GM21737 (cell line): Measurements from ENCODE around the gene UTP4.
A peak's percentile ranks its signal among the peaks of the same experiment; 100 is the strongest.

Experiments
- ATAC-seq: cut with Tn5 transposase; IDR thresholded peaks from one replicate; pipeline ENCODE4 v1.9.1; 2021; ENCODE audit warnings: mild to moderate bottlenecking, moderate library complexity; ENCODE audit not compliant: unreplicated experiment

UTP4 gene

GRCh38 chr16:69169607-69170352 lies 37.3 kb downstream of the UTP4 start:
- ATAC-seq = no peak

DNA sequence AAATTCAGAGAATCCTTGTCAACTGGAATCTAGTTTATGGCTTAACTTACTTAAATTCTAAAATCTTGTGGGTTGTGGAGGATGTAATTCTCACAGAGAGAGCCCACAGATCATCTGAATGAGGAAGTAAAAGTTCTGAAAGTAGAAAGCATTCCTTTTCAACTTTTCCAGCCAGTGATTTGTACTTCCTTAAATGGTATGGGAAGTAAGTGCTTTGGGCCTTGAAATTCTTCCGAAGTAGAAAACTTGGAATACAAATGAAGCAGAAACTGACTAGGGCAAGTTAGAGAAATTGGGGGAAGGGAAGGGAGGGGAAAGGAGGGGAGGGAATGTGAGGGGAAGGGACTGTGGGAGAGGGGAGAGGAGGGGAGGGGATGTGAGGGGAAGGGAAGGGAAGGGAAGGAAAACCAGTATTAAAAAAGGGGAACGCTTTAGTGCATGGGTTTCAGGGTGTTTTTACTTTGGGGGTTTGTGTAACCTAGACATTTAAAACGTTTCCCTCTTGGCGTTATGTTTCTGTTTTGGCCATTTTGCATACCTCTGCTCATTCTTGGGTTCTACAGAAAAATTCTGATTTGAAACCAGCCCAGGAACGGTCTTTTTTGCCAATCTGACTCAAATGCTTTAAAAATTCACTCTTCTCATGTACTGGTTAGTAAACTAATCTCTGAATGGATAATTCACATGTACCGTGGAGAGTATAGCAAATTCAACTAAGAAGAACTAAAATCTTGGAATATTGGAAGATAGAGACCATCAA lies 39.1 kb downstream of the UTP4 start:
- no peak for ATAC-seq

DNA sequence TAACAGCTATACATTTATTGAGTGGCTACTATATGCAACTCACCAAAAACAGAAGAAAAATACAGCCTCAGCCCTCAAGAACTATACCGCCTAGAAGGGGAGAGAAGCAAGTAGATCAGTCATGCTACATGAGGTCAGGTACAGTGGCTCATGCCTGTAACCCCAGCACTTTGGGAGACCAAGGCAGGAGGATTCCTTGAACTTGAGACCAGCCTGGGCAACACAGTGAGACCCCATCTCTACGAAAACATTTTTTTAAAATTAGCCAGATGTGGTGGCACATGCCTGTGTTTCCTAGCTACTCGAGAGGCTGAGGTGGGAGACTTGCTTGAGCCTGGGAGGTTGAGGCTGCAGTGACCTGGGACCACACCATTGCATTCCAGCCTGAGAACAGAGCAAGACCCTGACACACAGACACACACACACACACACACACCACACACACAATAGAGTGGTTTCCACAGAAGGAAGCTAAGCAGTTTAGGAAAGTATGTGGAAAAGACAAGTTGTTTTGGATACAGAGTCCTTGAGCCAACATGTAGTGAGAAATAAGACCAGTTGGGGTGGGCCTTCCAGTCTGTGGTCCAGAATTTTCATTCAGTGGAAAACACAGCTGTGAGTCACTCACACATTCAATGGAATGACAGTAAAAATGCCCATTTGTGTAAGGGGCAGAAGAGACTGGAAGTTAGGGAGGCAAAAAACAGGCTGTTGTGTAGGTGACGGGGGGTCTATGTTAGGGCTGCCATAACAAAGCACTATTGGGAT lies 43.8 kb downstream of the UTP4 start:
- no peak for ATAC-seq

DNA sequence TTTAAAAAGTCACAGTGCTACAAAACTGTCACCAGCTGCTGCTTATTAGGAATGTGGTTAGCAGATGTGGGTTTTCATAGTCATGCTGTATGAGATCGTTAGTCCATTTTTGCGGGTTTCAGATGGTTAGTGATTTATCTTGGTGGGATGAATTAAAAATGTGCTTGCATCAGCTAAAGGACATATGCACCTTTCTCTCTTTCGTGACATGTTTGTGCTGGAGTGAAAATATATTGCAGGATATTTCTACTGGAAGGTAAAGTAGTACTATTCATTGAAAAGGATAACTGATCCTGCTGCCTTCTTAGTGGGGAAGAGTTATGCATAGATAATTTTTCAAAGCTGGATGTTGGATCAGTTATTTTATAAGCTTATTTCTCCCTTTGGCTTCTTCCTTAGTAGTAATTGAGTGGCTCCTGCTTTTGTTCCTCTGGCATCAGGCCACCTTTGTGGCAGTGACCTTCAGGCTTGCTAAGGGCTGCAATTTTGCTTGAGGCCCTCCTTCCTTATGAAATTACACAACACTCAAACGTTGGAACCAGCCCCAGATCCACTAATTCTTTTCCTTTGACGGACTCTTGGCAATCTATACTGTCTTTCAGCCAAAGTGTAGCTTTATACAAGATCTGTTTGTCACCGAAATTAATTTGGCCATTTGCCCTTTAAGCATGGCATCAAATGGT lies 47.0 kb downstream of the UTP4 start:
- ATAC-seq = no peak

DNA sequence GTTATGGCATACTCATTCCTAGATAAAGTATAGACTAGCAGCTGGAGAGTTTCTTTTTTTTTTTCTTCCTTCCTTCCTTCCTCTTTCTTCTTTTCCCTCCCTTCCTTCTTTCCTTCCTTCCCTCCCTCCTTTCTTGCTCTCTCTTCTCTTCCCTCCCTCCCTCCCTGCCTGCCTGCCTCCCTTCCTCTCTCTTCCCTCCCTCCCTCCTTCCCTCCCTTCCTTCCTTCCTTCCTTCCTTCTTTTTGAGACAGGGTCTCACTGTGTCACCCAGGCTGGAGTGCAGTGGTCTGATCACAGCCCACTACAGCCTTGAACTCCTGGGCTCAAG lies 47.5 kb downstream of the UTP4 start:
- ATAC-seq = no peak

DNA sequence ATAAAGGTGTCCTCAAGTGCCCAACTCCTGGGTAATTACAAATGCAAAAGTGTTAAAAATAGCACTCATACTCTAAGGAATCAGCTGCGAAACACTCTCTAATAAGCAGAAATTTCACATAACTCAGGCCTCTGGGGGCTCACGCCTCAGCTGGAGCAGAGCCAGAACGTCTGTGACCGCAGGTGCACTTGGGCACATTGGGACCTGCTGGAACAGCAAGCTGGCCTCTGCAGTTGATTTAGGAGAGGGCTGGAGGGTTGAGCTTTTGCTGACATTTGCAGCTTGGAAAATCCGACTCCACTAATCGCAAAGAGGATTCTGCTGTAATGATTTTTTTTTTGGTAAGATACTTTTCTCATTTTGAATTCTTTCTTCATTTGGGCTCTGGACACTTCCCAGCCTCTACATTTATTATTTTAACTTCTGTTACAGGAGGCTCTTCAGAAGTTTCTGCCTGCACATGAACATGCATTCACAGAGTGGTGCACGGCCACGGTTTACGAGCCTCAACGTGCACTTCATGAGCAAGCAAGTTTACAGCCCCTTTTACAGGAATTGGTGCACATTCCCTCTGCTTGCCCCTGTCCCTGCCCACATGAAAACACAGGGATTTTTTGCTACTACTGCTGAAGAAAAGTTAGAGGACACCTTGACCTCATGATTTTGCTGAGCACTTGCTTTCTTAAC lies 50.4 kb downstream of the UTP4 start:
- no peak for ATAC-seq

DNA sequence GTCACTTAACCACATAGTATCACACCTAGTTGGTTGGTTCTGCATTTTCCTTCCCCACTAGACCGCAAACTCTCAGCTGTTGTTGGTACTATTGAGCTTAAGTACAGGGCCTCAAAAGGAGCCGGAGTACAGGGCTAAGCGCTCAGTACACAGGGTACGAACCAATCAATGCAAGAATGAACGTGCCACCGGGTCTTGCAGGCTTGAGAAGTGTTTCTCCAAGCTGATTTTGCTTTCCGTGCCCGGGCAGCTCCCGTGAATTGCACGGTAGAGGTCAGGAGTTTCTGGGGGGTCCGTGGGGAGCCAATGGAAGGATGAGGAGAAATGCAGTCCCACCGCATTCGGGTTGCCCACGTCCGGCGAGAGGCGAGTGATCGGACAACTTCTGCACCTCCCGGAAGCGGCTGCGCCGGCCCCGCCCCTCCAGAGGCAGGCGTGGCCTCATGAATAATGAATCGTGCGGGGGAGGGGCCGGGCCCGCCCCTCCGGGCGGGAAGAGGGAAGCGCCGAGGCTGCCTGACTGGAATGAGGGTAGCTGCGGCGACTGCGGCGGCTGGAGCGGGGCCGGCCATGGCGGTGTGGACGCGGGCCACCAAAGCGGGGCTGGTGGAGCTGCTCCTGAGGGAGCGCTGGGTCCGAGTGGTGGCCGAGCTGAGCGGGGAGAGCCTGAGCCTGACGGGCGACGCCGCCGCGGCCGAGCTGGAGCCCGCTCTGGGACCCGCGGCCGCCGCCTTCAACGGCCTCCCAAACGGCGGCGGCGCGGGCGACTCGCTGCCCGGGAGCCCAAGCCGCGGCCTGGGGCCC lies 54.4 kb downstream of the UTP4 start, which contains the start of gene SNTB2:
TSS of gene SNTB2 (plus strand) at position 523 of the 804 bp plus-strand sequence. CDS start at position 526, 3 bp downstream.
- ATAC-seq = peak; percentile 75

GRCh38 chr16:69187446-69188235 lies 55.2 kb downstream of the UTP4 start:
- peak; percentile 38 for ATAC-seq

DNA sequence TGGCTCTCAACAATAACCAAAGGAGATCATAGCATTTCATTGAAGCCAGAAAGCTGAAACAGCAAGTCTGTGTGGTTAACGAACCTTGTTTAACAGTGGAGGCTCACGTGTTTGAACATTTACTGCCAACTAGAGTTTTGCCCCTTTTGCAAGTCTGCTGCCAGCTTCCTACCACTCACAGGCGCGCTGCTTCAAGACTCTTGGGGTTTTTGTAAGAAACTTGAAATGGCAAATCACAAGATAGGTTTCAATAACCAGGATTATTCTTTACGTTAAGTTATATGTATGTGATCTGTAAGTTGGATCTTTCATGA lies 55.7 kb downstream of the UTP4 start:
- ATAC-seq = no peak

DNA sequence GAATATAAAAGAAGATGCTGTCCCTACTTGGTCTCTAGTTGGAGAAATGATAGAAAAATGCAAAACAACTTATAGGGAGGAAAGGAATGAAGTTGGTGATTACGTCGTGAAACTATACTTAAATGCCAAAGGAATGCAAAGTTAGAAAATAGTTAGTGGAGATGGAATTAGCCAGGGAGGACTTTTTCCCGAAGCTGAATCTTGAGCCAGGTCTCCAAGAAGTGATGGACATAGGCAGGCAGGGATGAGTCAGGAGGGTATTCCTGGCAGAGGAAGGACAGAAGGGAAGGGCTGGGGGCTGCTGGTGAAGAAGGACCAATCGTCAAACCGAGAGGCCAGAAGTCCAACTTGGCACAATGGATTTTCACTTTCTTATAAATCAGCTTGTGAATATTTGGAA lies 56.3 kb downstream of the UTP4 start:
- ATAC-seq = no peak

GRCh38 chr16:69190046-69190588 lies 57.7 kb downstream of the UTP4 start:
- no peak for ATAC-seq

GRCh38 chr16:69190598-69190997 lies 58.1 kb downstream of the UTP4 start:
- ATAC-seq = no peak

GRCh38 chr16:69191136-69191535 lies 58.7 kb downstream of the UTP4 start:
- no peak for ATAC-seq

GRCh38 chr16:69193855-69194254 lies 61.4 kb downstream of the UTP4 start:
- ATAC-seq = no peak

DNA sequence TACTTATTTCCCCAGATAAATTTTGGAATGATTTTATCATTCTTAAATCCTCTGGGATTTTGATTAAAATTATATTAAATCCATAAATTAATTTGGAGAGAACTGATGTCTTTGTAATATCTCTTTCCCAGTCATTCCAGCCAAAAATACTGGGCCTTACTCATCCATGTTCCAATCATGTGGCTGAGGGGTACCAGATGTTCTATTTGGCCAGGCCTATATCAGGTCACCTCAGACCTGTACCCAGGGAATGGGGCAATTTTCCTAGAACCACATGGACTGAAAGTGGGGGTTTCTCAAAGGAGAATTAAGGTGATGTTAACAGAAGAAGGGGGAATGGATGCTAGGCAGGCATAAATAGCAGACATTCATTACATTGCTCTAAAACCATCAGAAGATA lies 62.0 kb downstream of the UTP4 start:
- no peak for ATAC-seq

- ATAC-seq = no peak
Measured at GRCh38 chr16:69195369-69196029, 63.0 kb downstream of the UTP4 start.

DNA sequence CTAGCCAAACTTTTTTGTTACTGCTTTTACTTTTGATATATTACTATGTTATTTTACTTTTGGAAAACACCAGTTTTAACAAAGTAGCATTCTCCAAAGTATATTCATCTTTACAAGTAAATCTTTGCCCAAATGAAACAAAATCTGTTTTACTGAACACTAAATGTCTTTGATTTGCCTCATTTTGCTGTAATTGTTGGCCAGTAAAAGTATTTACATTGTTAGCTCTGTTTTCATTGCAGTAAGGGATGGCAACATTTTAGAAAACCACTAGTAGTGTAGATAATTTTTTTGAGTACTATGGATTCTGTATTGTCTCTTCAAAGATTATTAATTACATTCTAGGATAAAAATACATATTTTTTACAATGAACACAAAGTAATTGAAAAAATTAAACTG lies 65.1 kb downstream of the UTP4 start:
- ATAC-seq = no peak

GRCh38 chr16:69199382-69199781 lies 66.9 kb downstream of the UTP4 start:
- no peak for ATAC-seq
